Adrenal gland (tissue), 12 donors: Measurements from ENCODE around the gene CTDSPL. TPM values are rescaled to one million over a fixed set of nuclear protein-coding genes. Genes with fewer than 3 reads are reported as not detected.
"Not testable (repeated sequence)": the region's sequence is repeated elsewhere in the genome, so short reads cannot be mapped to it uniquely, and the experiment has no call there.

Experiments used
- DNase-seq, 7 donors: peaks; one replicate each; pipeline ENCODE4 v3.0.0-alpha.2; 2019 to 2020
- H3K27ac ChIP-seq, 5 donors: fragments of 200-600 bp; sonication (generic) in 4 of 5; 1 replicate in 3 of 5; 2 replicates in 2 of 5; pipeline versions ENCODE4 v1.5.1 to v1.8.0; 2016 to 2020; ENCODE audit warnings: mild to moderate bottlenecking in 1 of 5
- H3K27me3 ChIP-seq: fragments of 200-600 bp; 2 replicates; pipeline ENCODE4 v1.8.0; 2021
- H3K36me3 ChIP-seq, 2 donors: fragments of 200-600 bp; replicated peaks in 1 of 2; 1 replicate in 1 of 2; 2 replicates in 1 of 2; pipeline versions ENCODE4 v1.5.1 to v1.8.0; 2018 to 2022
- H3K4me1 ChIP-seq, 2 donors: fragments of 200-600 bp; replicated peaks in 1 of 2; 1 replicate in 1 of 2; 2 replicates in 1 of 2; pipeline versions ENCODE4 v1.5.1 to v1.8.0; 2018 to 2021
- H3K4me3 ChIP-seq, 4 donors: fragments of 200-600 bp; sonication (generic) in 3 of 4; one replicate each; pipeline ENCODE4 v1.5.1; 2016 to 2018
- H3K9me3 ChIP-seq, 3 donors: fragments of 200-600 bp; sonication (generic) in 1 of 3; replicated peaks in 1 of 3; 1 replicate in 2 of 3; 2 replicates in 1 of 3; pipeline versions ENCODE4 v1.5.1 to v1.8.0; 2016 to 2021
- POLR2A ChIP-seq, 2 donors: fragments of 450-650 bp; IDR thresholded peaks; one replicate each; pipeline ENCODE4 v1.6.1; 2017; ENCODE audit warnings: antibody characterized with exemption in 2 of 2, mild to moderate bottlenecking in 2 of 2, moderate library complexity in 1 of 2
- WGBS, 4 donors: extraction: QIAGEN DNeasy Blood & Tissue Kit in 2 of 4; methylation state at CpG; one replicate each; pipeline versions ENCODE4 v1.1.5 to v1.1.7; 2013 to 2017; 5-methylcytosine and 5-hydroxymethylcytosine counted together
- intact Hi-C, 2 donors: fragments of 100-400 bp; cut with DNase I; formaldehyde crosslinking; loops; one replicate each; pipeline versions ENCODE4 v1.14.1 to v1.15.0; 2022 to 2023
- polyA plus RNA-seq, 3 donors: library from polyadenylated mRNA; stranded (reverse); fragments of 200-250 nt in 2 of 3; fragments of 350-450 nt in 1 of 3; fragmentation: Illumina TruSeq in 1 of 3; extraction: RNeasy Lipid Tissue Mini Kit (QIAGEN cat#74804) in 1 of 3; gene quantifications; one replicate each; pipeline ENCODE4 v1.2.3, GENCODE V29; 2013 to 2014
- total RNA-seq, 9 donors: library from RNA; depleted of rRNA in 4 of 9; stranded (reverse); fragments of >200 nt in 4 of 9; fragments of 120-200 nt in 1 of 9; fragmentation: NEBNext Ultra II Directional in 1 of 9; extraction: Animal tissue kit (Norgen Biotek cat#: 25700) in 1 of 9; gene quantifications; one replicate each; pipeline versions ENCODE4 v1.1.0 to v1.2.4, GENCODE V29; 2013 to 2023
- TF ChIP-seq, protein P1 (sequence below), 6 experiments: fragments of 450-650 bp in 4 of 6; fragments of 200-600 bp in 2 of 6; sonication (generic) in 1 of 6; IDR thresholded peaks; 1 replicate in 5 of 6; 2 replicates in 1 of 6; pipeline versions ENCODE4 v1.5.1 to v1.8.0; 2016 to 2021; ENCODE audit warnings: antibody characterized with exemption in 6 of 6, mild to moderate bottlenecking in 2 of 6, moderate library complexity in 1 of 6
- donor health status: healthy with polysubstance abuse.
- donor health status: Bipolar disorder and iron deficiency.
- donor health status: DM: yes; HTN: yes; CAD: no.
- donor health status: DM: no; HTN: no; CAD: no.
- donor health status: DM: no; HTN: no; CAD: no.
- donor health status: DM: yes; HTN: yes; CAD: no.

The CTDSPL gene
- total and polyA plus RNA-seq, 12 donors = 6.4 to 27.7 (median 16.0) TPM

DNA sequence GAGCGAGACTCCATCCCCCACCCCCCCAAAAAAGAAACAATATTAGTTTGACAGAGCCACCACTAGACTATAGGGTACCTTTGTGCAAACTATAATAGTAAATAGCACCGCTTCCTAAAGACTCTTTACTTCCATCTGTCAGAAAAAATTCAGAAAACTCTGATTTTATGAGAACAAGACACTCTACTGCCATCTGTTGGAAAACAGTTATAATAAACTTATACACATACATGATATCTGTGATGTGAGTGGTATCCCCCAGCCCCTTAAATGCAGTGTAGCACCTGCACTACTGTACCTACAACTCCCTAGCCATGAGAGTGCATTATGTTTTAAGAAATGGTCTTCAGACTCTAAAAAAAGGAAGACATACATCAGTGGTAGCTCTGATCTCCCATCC is 47.1 kb upstream of the CTDSPL start:
- H3K4me1 ChIP-seq = peaks cover 0 to 23% of the 10 kb centered on the region in 2 donors
- intact Hi-C loops = no loop called here
- WGBS, 4 donors = 89 to 97% (median 95%) methylated on average over 2 of the region's 2 CpGs
- H3K27ac ChIP-seq = no peak overlapping the region
- no peaks in the 10 kb centered on the region for H3K27me3 ChIP-seq
- no peak overlapping the region for H3K4me3 ChIP-seq
- TF ChIP-seq, protein P1, sequence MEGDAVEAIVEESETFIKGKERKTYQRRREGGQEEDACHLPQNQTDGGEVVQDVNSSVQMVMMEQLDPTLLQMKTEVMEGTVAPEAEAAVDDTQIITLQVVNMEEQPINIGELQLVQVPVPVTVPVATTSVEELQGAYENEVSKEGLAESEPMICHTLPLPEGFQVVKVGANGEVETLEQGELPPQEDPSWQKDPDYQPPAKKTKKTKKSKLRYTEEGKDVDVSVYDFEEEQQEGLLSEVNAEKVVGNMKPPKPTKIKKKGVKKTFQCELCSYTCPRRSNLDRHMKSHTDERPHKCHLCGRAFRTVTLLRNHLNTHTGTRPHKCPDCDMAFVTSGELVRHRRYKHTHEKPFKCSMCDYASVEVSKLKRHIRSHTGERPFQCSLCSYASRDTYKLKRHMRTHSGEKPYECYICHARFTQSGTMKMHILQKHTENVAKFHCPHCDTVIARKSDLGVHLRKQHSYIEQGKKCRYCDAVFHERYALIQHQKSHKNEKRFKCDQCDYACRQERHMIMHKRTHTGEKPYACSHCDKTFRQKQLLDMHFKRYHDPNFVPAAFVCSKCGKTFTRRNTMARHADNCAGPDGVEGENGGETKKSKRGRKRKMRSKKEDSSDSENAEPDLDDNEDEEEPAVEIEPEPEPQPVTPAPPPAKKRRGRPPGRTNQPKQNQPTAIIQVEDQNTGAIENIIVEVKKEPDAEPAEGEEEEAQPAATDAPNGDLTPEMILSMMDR (IDR thresholded peaks at IDR 0.05) = peak; percentile 15 to 42 (median 22)
- TF ChIP-seq POLR2A (IDR thresholded peaks at IDR 0.05) = no peak
- H3K9me3 ChIP-seq = no peaks in the 10 kb centered on the region
- no peak for DNase-seq
- H3K36me3 ChIP-seq = peaks cover 0 to 29% of the 10 kb centered on the region in 2 donors

DNA sequence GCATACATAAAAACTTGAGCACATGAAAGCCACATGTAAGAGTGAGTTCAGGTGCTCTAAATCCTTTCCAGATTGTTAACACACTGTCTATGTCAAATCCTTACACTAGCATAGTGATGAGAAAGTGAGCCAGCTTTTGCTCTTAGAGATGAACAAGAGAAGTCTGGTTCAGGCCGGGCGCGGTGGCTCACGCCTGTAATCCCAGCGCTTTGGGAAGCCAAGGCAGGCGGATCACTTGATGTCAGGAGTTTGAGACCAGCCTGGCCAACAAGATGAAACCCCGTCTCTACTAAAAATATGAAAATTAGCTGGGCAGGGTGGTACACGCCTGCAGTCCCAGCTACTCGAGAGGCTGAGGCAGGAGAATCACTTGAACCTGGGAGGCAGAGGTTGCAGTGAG is 46.5 kb upstream of the CTDSPL start:
- 95 to 97% (median 96%) methylated on average over 9 of the region's 9 CpGs for WGBS, 4 donors
- peaks cover 0 to 29% of the 10 kb centered on the region in 2 donors for H3K36me3 ChIP-seq

GRCh38 chr3:37816271-37816670 is 45.4 kb upstream of the CTDSPL start:
- peaks cover 0 to 23% of the 10 kb centered on the region in 2 donors for H3K4me1 ChIP-seq
- no peak for DNase-seq
- H3K4me3 ChIP-seq = no peak overlapping the region
- no peak for TF ChIP-seq POLR2A (IDR thresholded peaks at IDR 0.05)
- TF ChIP-seq, protein P1 (IDR thresholded peaks at IDR 0.05) = no peak
- H3K36me3 ChIP-seq = peaks cover 0 to 35% of the 10 kb centered on the region in 2 donors
- H3K27me3 ChIP-seq = no peaks in the 10 kb centered on the region
- H3K27ac ChIP-seq = no peak overlapping the region
- no peaks in the 10 kb centered on the region for H3K9me3 ChIP-seq
- WGBS, 4 donors = 89 to 94% (median 90%) methylated on average over 2 of the region's 2 CpGs
- intact Hi-C loops = no loop called here

More for the DNA sequence above, 46.5 kb upstream of the CTDSPL start:
- H3K9me3 ChIP-seq, H3K27ac ChIP-seq, H3K27me3 ChIP-seq, H3K4me3 ChIP-seq, intact Hi-C loops, DNase-seq: not testable (repeated sequence)
- H3K4me1 ChIP-seq = peaks cover 0 to 23% of the 10 kb centered on the region in 2 donors

- intact Hi-C loops = no loop called here
- Histone ChIP-seq H3K4me1 (peaks cover 0 to 3% of the 10 kb centered on the region in 2 donors), H3K27ac (no peak overlapping the region), H3K36me3 (peaks cover 0 to 26% of the 10 kb centered on the region in 2 donors), H3K4me3 (no peak overlapping the region), H3K27me3 (no peaks in the 10 kb centered on the region), H3K9me3 (no peaks in the 10 kb centered on the region)
- TF ChIP-seq POLR2A (IDR thresholded peaks at IDR 0.05) = no peak
- TF ChIP-seq, protein P1 (IDR thresholded peaks at IDR 0.05) = no peak
- 74 to 88% (median 85%) methylated on average over 3 of the region's 3 CpGs for WGBS, 4 donors
- peak in 1 of 7 donors; percentile 68 for DNase-seq
Observed at GRCh38 chr3:37819591-37819990, 42.1 kb upstream of the CTDSPL start.

GRCh38 chr3:37820286-37820685 is 41.4 kb upstream of the CTDSPL start:
- intact Hi-C loops = no loop called here

More at GRCh38 chr3:37820286-37820685, 41.4 kb upstream of the CTDSPL start:
- H3K27ac ChIP-seq = no peak overlapping the region
- WGBS, 4 donors = 80 to 92% (median 86%) methylated on average over 3 of the region's 3 CpGs
- peaks cover 0 to 3% of the 10 kb centered on the region in 2 donors for H3K4me1 ChIP-seq
- H3K27me3 ChIP-seq = no peaks in the 10 kb centered on the region
- H3K9me3 ChIP-seq = no peaks in the 10 kb centered on the region
- no peak for TF ChIP-seq POLR2A (IDR thresholded peaks at IDR 0.05)
- TF ChIP-seq, protein P1 (IDR thresholded peaks at IDR 0.05) = no peak
- no peak overlapping the region for H3K4me3 ChIP-seq
- no peak for DNase-seq
- H3K36me3 ChIP-seq = peaks cover 0 to 26% of the 10 kb centered on the region in 2 donors
